Small intestine (tissue), 7 donors: ENCODE measurements around the gene CCDC188. TPM values are rescaled to one million over a fixed set of nuclear protein-coding genes. Genes with fewer than 3 reads are reported as not detected.

Experiments used
- DNase-seq, 2 donors: peaks; one replicate each; pipeline versions ENCODE4 v3.0.0 to v3.0.0-alpha.2; 2013
- FAIRE-seq: peaks from 2 replicates; lab custom pipeline; 2012; peaks lifted over from hg19 to GRCh38; lab: Jason Lieb, UNC
- H3K27ac ChIP-seq, 3 donors: one replicate each; pipeline ENCODE4 v1.5.1; 2013; ENCODE audit warnings: low read length in 2 of 3, mild to moderate bottlenecking in 2 of 3, control low read depth in 1 of 3, inconsistent platforms in 1 of 3, low read depth in 1 of 3, moderate library complexity in 1 of 3
- H3K27me3 ChIP-seq, 3 donors: one replicate each; pipeline ENCODE4 v1.6.1; 2013; ENCODE audit warnings: low read length in 3 of 3, inconsistent platforms in 1 of 3; ENCODE audit not compliant: control insufficient read depth in 3 of 3, insufficient read depth in 3 of 3
- H3K36me3 ChIP-seq, 3 donors: one replicate each; pipeline ENCODE4 v1.6.1; 2013; ENCODE audit warnings: low read length in 3 of 3, inconsistent platforms in 1 of 3, low read depth in 1 of 3, mild to moderate bottlenecking in 1 of 3, moderate library complexity in 1 of 3; ENCODE audit not compliant: control insufficient read depth in 3 of 3, insufficient read depth in 2 of 3
- H3K4me1 ChIP-seq, 3 donors: one replicate each; pipeline ENCODE4 v1.6.1; 2013; ENCODE audit warnings: low read length in 2 of 3, inconsistent platforms in 1 of 3, low read depth in 1 of 3, mild to moderate bottlenecking in 1 of 3, moderate library complexity in 1 of 3; ENCODE audit not compliant: control insufficient read depth in 3 of 3, insufficient read depth in 2 of 3
- H3K4me3 ChIP-seq, 3 donors: one replicate each; pipeline ENCODE4 v1.5.1; 2013; ENCODE audit warnings: low read length in 3 of 3, control low read depth in 1 of 3, inconsistent platforms in 1 of 3, low read depth in 1 of 3, mild to moderate bottlenecking in 1 of 3, moderate library complexity in 1 of 3
- H3K9me3 ChIP-seq, 2 donors: one replicate each; pipeline ENCODE4 v1.6.1; 2013; ENCODE audit warnings: low read depth in 1 of 2, low read length in 1 of 2; ENCODE audit not compliant: control insufficient read depth in 2 of 2, insufficient read depth in 1 of 2
- WGBS, 3 donors: extraction: QIAGEN DNeasy Blood & Tissue Kit; methylation state at CpG; one replicate each; pipeline ENCODE4 v1.1.7; 2013; 5-methylcytosine and 5-hydroxymethylcytosine counted together
- polyA plus RNA-seq, 4 donors: library from polyadenylated mRNA; stranded (reverse) in 3 of 4; unstranded in 1 of 4; fragments of 200-250 nt in 3 of 4; fragments of 120-200 nt in 1 of 4; gene quantifications; one replicate each; pipeline versions ENCODE4 v1.2.1 to v1.2.3, GENCODE V29; 2013
- donor health status: healthy with polysubstance abuse.
- donor health status: control.
- donor health status: control.
- donor health status: Bipolar disorder and iron deficiency.
- donor health status: healthy.

The CCDC188 gene
- polyA plus RNA-seq, 4 donors, result 1.2 to 1.6 TPM; not detected in 2

DNA sequence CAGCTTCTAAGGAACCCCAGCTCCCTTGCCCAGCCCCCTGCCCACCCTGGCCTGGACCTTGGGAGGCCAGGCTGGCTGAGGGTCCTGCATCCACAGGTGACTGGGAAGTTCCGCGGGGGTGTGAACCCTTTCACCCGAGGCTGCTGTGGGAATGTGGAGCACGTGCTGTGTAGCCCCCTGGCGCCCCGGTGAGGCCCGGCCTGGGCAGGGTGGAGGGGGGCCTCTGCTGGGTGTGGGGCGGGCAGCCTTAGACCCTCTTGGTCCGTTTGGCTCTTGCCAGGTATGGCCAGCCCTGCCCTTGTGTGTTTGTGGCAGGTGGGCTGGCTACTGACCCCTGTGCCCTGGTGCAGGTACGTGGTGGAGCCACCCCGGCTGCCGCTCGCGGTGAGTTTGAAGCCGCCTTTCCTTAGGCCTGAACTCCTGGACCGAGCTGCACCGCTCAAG, 10.3 kb downstream of the CCDC188 start:
- Histone ChIP-seq H3K27me3 (no peaks in the 10 kb centered on the region), H3K4me3 (no peak overlapping the region), H3K36me3 (peaks cover 0 to 73% (median 4%) of the 10 kb centered on the region in 3 donors), H3K4me1 (peaks cover 0 to 4% (median 0%) of the 10 kb centered on the region in 3 donors), H3K27ac (no peak overlapping the region), H3K9me3 (no peaks in the 10 kb centered on the region)
- FAIRE-seq (no peak), DNase-seq (no peak)
- 93 to 95% (median 93%) methylated on average over 17 of the region's 17 CpGs for WGBS, 3 donors

GRCh38 chr22:20140107-20140445, 10.8 kb downstream of the CCDC188 start:
- H3K36me3 ChIP-seq, result peaks cover 0 to 72% (median 4%) of the 10 kb centered on the region in 3 donors
- DNase-seq, result no peak
- H3K27me3 ChIP-seq, result no peaks in the 10 kb centered on the region
- WGBS, 3 donors, result 94 to 96% (median 95%) methylated on average over 11 of the region's 11 CpGs
- no peaks in the 10 kb centered on the region for H3K9me3 ChIP-seq
- FAIRE-seq, result no peak
- H3K4me1 ChIP-seq, result peaks cover 0 to 8% (median 0%) of the 10 kb centered on the region in 3 donors
- H3K27ac ChIP-seq, result no peak overlapping the region
- H3K4me3 ChIP-seq, result no peak overlapping the region

DNA sequence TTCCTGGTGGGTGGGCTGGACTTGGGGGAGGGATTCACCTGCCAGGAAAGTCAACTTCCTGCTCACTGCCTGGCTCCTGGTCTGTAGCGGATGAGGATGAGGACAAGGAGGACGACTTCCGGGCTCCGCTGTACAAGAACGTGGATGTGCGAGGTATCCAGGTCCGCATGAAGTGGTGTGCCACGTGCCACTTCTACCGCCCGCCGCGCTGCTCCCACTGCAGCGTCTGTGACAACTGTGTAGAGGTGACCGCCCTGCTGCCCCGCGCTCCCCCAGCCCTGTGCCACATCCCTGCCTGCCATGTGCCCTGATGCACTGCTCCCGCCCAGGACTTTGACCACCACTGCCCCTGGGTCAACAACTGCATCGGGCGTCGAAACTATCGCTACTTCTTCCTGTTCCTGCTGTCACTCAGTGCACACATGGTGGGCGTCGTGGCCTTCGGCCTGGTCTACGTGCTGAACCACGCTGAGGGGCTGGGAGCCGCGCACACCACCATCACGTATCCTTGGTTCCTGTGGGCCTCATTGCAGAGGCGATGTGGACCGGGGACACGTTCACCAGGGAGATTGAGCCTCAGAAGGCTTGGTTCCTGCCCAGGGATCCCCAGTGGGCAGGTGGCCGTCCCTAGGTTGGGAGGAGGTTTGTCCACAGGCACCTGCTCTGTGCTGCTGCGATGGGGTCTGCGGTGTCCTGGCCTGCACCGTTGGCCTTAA, 11.3 kb downstream of the CCDC188 start:
- no peak overlapping the region for H3K4me3 ChIP-seq
- peaks cover 0 to 9% (median 0%) of the 10 kb centered on the region in 3 donors for H3K4me1 ChIP-seq
- no peaks in the 10 kb centered on the region for H3K27me3 ChIP-seq
- H3K36me3 ChIP-seq, result peaks cover 0 to 74% (median 4%) of the 10 kb centered on the region in 3 donors
- H3K9me3 ChIP-seq, result no peaks in the 10 kb centered on the region
- FAIRE-seq, result no peak
- DNase-seq, result no peak
- WGBS, 3 donors, result 84 to 92% (median 89%) methylated on average over 36 of the region's 36 CpGs
- no peak overlapping the region for H3K27ac ChIP-seq

DNA sequence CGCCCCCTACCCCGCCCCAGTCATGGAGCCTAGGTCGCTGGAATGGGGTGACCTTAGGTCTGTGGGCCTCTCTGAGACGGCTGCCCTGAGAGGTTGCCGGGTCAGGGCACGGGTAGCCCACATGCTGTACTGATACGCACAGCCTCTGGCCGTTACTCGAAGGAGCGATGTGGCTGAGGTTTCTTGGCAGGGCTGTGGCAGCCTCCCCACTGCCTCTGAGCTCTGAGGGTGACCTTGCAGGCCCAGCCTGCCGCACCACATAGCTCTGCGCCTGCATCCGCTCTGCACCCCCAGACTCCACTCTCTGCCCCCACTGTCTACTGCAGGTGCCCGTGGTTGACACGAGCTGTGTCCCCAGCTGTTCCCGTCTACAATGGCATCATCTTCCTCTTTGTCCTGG, 12.0 kb downstream of the CCDC188 start:
- DNase-seq (no peak), FAIRE-seq (no peak)
- Histone ChIP-seq H3K27me3 (no peaks in the 10 kb centered on the region), H3K4me1 (peaks cover 0 to 9% (median 0%) of the 10 kb centered on the region in 3 donors), H3K36me3 (peaks cover 0 to 75% (median 2%) of the 10 kb centered on the region in 3 donors), H3K4me3 (no peak overlapping the region), H3K9me3 (no peaks in the 10 kb centered on the region), H3K27ac (no peak overlapping the region)
- 85 to 89% (median 87%) methylated on average over 16 of the region's 16 CpGs for whole genome bisulfite sequencing, 3 donors

GRCh38 chr22:20138417-20138738, 12.5 kb downstream of the CCDC188 start:
- Histone ChIP-seq H3K9me3 (no peaks in the 10 kb centered on the region), H3K4me1 (peaks cover 0 to 9% (median 0%) of the 10 kb centered on the region in 3 donors), H3K27me3 (no peaks in the 10 kb centered on the region), H3K36me3 (peaks cover 0 to 70% (median 0%) of the 10 kb centered on the region in 3 donors), H3K27ac (no peak overlapping the region), H3K4me3 (no peak overlapping the region)
- DNase-seq (no peak), FAIRE-seq (no peak)
- WGBS, 3 donors, result 25 to 57% (median 47%) methylated on average over 4 of the region's 4 CpGs

DNA sequence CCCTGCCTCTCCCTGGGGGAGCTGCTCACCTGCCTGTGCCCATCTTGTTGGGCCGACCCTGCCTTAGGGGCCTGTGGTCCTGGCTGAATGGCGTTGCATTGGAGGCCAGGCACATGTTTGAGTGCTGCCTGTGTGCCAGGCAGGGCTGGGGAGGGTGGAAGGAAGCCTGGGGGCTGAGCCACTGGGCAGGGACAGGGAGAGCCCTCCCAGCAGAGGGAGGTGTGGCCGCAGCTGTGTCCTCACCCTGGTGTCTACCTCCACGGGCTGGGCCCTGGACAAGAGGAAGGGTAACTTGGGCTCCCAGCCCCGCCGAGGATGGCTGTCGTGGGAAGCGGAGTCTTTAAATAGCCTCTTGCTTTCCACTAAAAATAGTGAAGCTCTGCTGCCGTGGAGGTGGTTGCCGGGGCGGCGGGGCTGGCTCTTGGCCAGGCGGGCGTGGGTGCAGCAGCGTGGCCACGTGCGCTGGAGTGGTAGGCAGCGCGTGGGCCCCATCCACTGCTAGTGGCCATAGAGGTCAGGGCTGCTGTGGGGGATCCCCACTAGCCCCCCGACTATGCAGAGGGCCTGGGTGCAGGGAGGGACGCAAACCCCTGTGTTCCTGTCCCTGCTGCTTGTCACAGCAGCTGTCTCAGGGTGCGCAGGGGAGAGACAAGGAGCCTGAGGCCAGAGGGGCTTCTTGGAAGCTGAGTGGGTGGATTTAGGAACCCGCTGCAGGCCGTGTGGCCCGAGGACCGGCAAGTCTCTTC, 13.0 kb downstream of the CCDC188 start:
- Histone ChIP-seq H3K4me1 (peaks cover 0 to 12% (median 0%) of the 10 kb centered on the region in 3 donors), H3K27ac (no peak overlapping the region)
- WGBS, 3 donors, result 43 to 49% (median 45%) methylated on average over 25 to 26 of the region's 26 CpGs

GRCh38 chr22:20137113-20137512, 13.7 kb downstream of the CCDC188 start:
- no peaks in the 10 kb centered on the region for H3K9me3 ChIP-seq
- peaks cover 0 to 58% (median 0%) of the 10 kb centered on the region in 3 donors for H3K36me3 ChIP-seq
- H3K4me1 ChIP-seq, result peaks cover 0 to 19% (median 0%) of the 10 kb centered on the region in 3 donors
- no peak overlapping the region for H3K4me3 ChIP-seq
- FAIRE-seq (no peak), DNase-seq (no peak)
- H3K27ac ChIP-seq, result no peak overlapping the region
- H3K27me3 ChIP-seq, result no peaks in the 10 kb centered on the region
- 82 to 87% (median 84%) methylated on average over 13 of the region's 13 CpGs for WGBS, 3 donors

More for the DNA sequence above, 13.0 kb downstream of the CCDC188 start:
- FAIRE-seq (no peak), DNase-seq (no peak)
- Histone ChIP-seq H3K36me3 (peaks cover 0 to 66% (median 0%) of the 10 kb centered on the region in 3 donors), H3K4me3 (no peak overlapping the region), H3K27me3 (no peaks in the 10 kb centered on the region), H3K9me3 (no peaks in the 10 kb centered on the region)

DNA sequence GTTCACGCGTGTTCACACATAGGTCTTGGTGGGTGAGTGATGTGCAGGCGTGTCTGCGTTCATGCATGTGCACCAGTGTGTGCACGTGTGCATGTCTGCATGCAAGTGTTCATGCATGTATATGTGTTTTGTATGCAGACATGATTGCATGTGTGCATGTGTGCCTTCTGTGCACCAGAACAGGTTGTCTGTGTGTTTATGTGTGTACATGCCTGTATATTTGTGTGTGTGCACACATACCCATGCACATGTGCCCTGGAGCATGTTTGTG, 14.3 kb downstream of the CCDC188 start:
- no peak overlapping the region for H3K4me3 ChIP-seq
- no peak overlapping the region for H3K27ac ChIP-seq
- no peak for FAIRE-seq
- peaks cover 0 to 19% (median 0%) of the 10 kb centered on the region in 3 donors for H3K4me1 ChIP-seq
- WGBS, 3 donors, result 95 to 97% (median 96%) methylated on average over 5 of the region's 5 CpGs
- H3K9me3 ChIP-seq, result no peaks in the 10 kb centered on the region
- no peak for DNase-seq
- peaks cover 0 to 53% (median 0%) of the 10 kb centered on the region in 3 donors for H3K36me3 ChIP-seq
- no peaks in the 10 kb centered on the region for H3K27me3 ChIP-seq
